ENCODE results near the gene LIF. TPM values are rescaled to one million over a fixed set of nuclear protein-coding genes. Genes with fewer than 3 reads are reported as not detected.
A peak's percentile ranks its signal among the peaks of the same experiment; 100 is the strongest.

LIF gene
- total RNA-seq, 1 experiment from 2014 or later = 75.4 TPM

- Histone ChIP-seq H3K27ac (ENCODE audit: low read depth, low read length) (peak overlapping the region; percentile 30; the same call in 1 of the 2 replicates), H3K9me3 (ENCODE audit: control insufficient read depth in 1 of 2, insufficient read depth in 1 of 2, low read depth in 1 of 2, low read length in 2 of 2) (no peaks in the 10 kb centered on the region), H3K4me2 (ENCODE audit: low read length) (peak overlapping the region; percentile 97), H3K9me2 (ENCODE audit: insufficient read depth) (no peaks in the 10 kb centered on the region), H4K20me1 (ENCODE audit: insufficient read depth) (no peaks in the 10 kb centered on the region), H3K4me3 (replicated peaks in 1 of 2; ENCODE audit: low read depth in 1 of 2, low read length in 2 of 2) (no peak overlapping the region), H3K27me3 (ENCODE audit: insufficient read depth, low read length) (no peaks in the 10 kb centered on the region), H2AFZ (ENCODE audit: low read depth, low read length, poor library complexity, severe bottlenecking) (no peak overlapping the region), H3K36me3 (ENCODE audit: control insufficient read depth in 1 of 2, insufficient read depth in 2 of 2, low read length in 2 of 2) (no peaks in the 10 kb centered on the region; a peak in 1 of 4 replicates), H3K9ac (ENCODE audit: low read length) (no peak overlapping the region), H3K79me2 (ENCODE audit: insufficient read depth, low read length) (no peaks in the 10 kb centered on the region), H3K4me1 (ENCODE audit: control insufficient read depth in 1 of 2, insufficient read depth in 2 of 2, low read length in 2 of 2) (peaks cover 37 to 57% of the 10 kb centered on the region in 2 experiments)
- ChIA-PET CTCF (interaction anchor here (0.8 to 5.4 kb wide), 24 partner anchors 9 to 586 kb away, joined by 3 to 81 read pairs (median 6); partner anchors contain the start of genes CCDC157, RNF215, SF3A1 and TBC1D10A), RAD21 (ENCODE audit: low non-redundant PET in 1 of 2, low total read pairs in 2 of 2, uncharacterized antibody in 2 of 2, unreplicated experiment in 2 of 2) (interaction anchor here (1.3 to 2.0 kb wide), 7 partner anchors 34 to 179 kb away, joined by 3 to 21 read pairs (median 6); partner anchors contain the start of genes TBC1D10A (in 2 of the 2) and RNF215 (in 1 of the 2)), POLR2A (interaction anchor here (0.9 to 1.9 kb wide), 6 partner anchors 27 to 139 kb away, joined by 3 to 10 read pairs (median 6); partner anchors contain the start of genes MTFP1, RNF215 and TBC1D10A)
- TF ChIP-seq EZH2phosphoT487 (IDR thresholded peaks at IDR 0.05; ENCODE audit: borderline replicate concordance) (no peak), MAX (IDR thresholded peaks at IDR 0.05) (no peak), POLR2A (IDR thresholded peaks at IDR 0.05; ENCODE audit: borderline replicate concordance, extremely low read depth, insufficient read depth, insufficient read length) (no peak), EGR1 (IDR thresholded peaks at IDR 0.05; ENCODE audit: low read depth) (no peak), ELF1 (IDR thresholded peaks at IDR 0.05; ENCODE audit: borderline replicate concordance, low read depth) (no peak), RAD21 (IDR thresholded peaks at IDR 0.05; ENCODE audit: low read depth) (peak; percentile 93), FOSL1 (IDR thresholded peaks at IDR 0.05; ENCODE audit: low read depth) (no peak), SIN3A (IDR thresholded peaks at IDR 0.05; ENCODE audit: low read depth) (no peak)
- TF ChIP-seq, protein P1, sequence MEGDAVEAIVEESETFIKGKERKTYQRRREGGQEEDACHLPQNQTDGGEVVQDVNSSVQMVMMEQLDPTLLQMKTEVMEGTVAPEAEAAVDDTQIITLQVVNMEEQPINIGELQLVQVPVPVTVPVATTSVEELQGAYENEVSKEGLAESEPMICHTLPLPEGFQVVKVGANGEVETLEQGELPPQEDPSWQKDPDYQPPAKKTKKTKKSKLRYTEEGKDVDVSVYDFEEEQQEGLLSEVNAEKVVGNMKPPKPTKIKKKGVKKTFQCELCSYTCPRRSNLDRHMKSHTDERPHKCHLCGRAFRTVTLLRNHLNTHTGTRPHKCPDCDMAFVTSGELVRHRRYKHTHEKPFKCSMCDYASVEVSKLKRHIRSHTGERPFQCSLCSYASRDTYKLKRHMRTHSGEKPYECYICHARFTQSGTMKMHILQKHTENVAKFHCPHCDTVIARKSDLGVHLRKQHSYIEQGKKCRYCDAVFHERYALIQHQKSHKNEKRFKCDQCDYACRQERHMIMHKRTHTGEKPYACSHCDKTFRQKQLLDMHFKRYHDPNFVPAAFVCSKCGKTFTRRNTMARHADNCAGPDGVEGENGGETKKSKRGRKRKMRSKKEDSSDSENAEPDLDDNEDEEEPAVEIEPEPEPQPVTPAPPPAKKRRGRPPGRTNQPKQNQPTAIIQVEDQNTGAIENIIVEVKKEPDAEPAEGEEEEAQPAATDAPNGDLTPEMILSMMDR (IDR thresholded peaks at IDR 0.05 in 2 of 3, conservative IDR thresholded peaks at IDR 0.05 in 1 of 3; ENCODE audit: borderline replicate concordance in 1 of 3, insufficient read depth in 1 of 3, low read depth in 2 of 3, low read length in 2 of 3) = peak; percentile 92 to 96 (median 92)
- no peak for DNase-seq (ENCODE audit: low read depth, low spot score)
- BruUV-seq (replicated peaks) = no TSS peak
- ATAC-seq = peak; percentile 50
- intact Hi-C loops (cut with micrococcal nuclease) = loop anchor here (1.0 to 5.0 kb wide), 3 partner anchors 24 to 179 kb away; partner anchors contain the start of gene MTFP1
Observed at GRCh38 chr22:30286813-30287647, 40.5 kb upstream of the LIF start.
